Measurements from ENCODE around the gene C7orf25.

Gene C7orf25

GRCh38 chr7:42952328-42952727 is 40.5 kb upstream of the C7orf25 start:
- H3K4me3 ChIP-seq (ENCODE audit: low read length) = no peak overlapping the region
- DNase-seq (ENCODE audit: low read depth) = no peak
- no peak for TF ChIP-seq CTCF (IDR thresholded peaks at IDR 0.05; ENCODE audit: insufficient read depth, low read depth, low read length, missing control alignments)

GRCh38 chr7:42950417-42950816 is 38.5 kb upstream of the C7orf25 start:
- DNase-seq (ENCODE audit: low read depth) = no peak
- no peak overlapping the region for H3K4me3 ChIP-seq (ENCODE audit: low read length)
- no peak for TF ChIP-seq CTCF (IDR thresholded peaks at IDR 0.05; ENCODE audit: insufficient read depth, low read depth, low read length, missing control alignments)

- no peak for TF ChIP-seq CTCF (IDR thresholded peaks at IDR 0.05; ENCODE audit: insufficient read depth, low read depth, low read length, missing control alignments)
- DNase-seq (ENCODE audit: low read depth) = no peak
- H3K4me3 ChIP-seq (ENCODE audit: low read length) = no peak overlapping the region
Measured at GRCh38 chr7:42947521-42947920, 35.7 kb upstream of the C7orf25 start.

- DNase-seq (ENCODE audit: low read depth) = no peak
- TF ChIP-seq CTCF (IDR thresholded peaks at IDR 0.05; ENCODE audit: insufficient read depth, low read depth, low read length, missing control alignments) = no peak
Measured at GRCh38 chr7:42946627-42946950, 34.7 kb upstream of the C7orf25 start.

GRCh38 chr7:42945821-42946626 is 34.2 kb upstream of the C7orf25 start:
- DNase-seq (ENCODE audit: low read depth) = no peak
- no peak overlapping the region for H3K4me3 ChIP-seq (ENCODE audit: low read length)
- TF ChIP-seq CTCF (IDR thresholded peaks at IDR 0.05; ENCODE audit: insufficient read depth, low read depth, low read length, missing control alignments) = no peak

More at GRCh38 chr7:42946627-42946950, 34.7 kb upstream of the C7orf25 start:
- no peak overlapping the region for H3K4me3 ChIP-seq (ENCODE audit: low read length)

GRCh38 chr7:42940985-42941847 is 29.3 kb upstream of the C7orf25 start:
- no peak overlapping the region for H3K4me3 ChIP-seq (ENCODE audit: low read length)
- TF ChIP-seq CTCF (IDR thresholded peaks at IDR 0.05; ENCODE audit: insufficient read depth, low read depth, low read length, missing control alignments) = peak; percentile 95
- DNase-seq (ENCODE audit: low read depth) = peak; percentile 76
